HG02981 (cell line): ENCODE data around the gene TIMMDC1.

Source experiments
- ATAC-seq: cut with Tn5 transposase; IDR thresholded peaks from one replicate; pipeline ENCODE4 v1.9.1; 2021; ENCODE audit warnings: mild to moderate bottlenecking, moderate library complexity; ENCODE audit not compliant: unreplicated experiment

Gene TIMMDC1, protein sequence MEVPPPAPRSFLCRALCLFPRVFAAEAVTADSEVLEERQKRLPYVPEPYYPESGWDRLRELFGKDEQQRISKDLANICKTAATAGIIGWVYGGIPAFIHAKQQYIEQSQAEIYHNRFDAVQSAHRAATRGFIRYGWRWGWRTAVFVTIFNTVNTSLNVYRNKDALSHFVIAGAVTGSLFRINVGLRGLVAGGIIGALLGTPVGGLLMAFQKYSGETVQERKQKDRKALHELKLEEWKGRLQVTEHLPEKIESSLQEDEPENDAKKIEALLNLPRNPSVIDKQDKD

DNA sequence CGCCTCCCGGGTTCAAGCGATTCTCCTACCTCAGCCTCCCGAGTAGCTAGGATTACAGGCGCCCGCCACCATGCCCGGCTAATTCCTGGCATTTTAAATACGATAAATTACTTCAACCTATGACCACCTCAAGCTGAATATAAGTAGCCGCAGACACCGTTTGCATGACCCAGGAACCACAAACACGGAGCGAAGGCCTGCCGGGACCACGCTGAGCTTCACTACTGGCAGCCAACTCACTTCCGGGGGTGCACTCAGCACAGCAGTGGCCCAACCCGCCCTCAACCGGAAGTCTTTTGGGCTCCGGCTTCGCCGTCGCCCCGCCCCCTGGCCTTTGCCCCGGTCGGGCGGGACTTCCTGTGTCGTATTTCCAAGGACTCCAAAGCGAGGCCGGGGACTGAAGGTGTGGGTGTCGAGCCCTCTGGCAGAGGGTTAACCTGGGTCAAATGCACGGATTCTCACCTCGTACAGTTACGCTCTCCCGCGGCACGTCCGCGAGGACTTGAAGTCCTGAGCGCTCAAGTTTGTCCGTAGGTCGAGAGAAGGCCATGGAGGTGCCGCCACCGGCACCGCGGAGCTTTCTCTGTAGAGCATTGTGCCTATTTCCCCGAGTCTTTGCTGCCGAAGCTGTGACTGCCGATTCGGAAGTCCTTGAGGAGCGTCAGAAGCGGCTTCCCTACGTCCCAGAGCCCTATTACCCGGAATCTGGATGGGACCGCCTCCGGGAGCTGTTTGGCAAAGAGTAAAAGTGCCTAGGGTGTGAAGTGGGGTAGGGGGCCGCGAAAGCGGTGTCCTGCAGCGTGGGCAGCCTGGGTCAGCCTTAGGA is at the start of gene TIMMDC1:
Gene TIMMDC1 (plus strand): TSS at position 362 of the 826 bp plus-strand sequence. CDS start 187 bp downstream, at position 549.
- ATAC-seq: peak; percentile 99

DNA sequence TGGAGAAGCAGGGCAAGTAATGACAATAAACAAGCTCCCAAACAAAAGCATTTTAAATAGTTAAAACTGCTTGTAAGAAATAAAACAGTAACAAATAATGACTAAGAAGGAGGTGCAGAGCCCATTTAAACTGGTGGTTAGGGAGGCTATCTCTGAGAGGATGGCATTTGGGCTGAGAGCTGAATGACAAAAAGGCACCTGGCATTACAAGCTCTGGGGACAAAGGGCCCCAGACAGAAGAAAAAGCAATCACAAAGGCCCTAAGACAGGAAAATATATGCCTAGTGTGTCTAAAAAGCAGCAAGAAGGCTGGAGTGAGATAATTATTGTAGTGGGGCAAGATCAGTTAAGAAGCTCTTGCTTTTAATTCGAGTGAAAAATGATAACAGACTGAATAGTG is 44.5 kb upstream of the TIMMDC1 start:
- ATAC-seq: no peak

DNA sequence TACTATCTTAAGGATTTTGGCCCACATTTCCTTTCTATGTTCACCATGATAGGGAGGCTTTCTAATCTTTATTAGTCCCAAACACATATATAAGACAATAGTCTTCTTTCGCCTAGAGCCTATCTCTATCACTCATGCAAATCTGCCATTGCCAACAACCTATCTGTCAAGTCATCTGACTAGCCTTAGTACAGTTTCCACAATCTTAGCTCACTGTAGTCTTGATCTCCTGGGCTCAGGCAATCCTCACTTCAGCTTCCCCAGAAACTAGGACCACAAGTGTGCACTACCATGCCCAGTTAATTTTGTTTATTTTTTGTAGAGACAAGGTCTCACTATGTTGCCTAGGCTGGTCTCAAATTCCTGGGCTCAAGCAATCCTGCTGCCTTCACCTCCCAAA is 41.9 kb upstream of the TIMMDC1 start:
- no peak for ATAC-seq

DNA sequence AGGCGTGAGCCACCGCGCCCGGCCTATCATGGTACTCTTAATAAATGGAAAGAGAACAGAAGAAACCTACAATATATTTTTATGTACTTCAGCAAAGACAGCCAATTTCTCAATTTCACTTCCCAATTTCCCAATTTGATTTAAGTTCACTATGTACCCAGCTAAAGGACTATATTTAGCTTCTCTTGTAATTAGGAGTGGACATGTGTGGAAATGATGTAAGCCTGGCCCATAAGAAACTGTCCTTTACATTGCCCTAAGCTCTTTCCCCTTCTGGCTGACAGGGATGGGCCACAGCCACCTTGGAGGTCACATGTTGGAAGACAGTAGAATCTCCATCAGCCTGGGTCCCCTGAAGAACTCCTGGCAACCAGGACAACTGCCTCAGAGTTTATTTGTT is 41.1 kb upstream of the TIMMDC1 start:
- no peak for ATAC-seq

DNA sequence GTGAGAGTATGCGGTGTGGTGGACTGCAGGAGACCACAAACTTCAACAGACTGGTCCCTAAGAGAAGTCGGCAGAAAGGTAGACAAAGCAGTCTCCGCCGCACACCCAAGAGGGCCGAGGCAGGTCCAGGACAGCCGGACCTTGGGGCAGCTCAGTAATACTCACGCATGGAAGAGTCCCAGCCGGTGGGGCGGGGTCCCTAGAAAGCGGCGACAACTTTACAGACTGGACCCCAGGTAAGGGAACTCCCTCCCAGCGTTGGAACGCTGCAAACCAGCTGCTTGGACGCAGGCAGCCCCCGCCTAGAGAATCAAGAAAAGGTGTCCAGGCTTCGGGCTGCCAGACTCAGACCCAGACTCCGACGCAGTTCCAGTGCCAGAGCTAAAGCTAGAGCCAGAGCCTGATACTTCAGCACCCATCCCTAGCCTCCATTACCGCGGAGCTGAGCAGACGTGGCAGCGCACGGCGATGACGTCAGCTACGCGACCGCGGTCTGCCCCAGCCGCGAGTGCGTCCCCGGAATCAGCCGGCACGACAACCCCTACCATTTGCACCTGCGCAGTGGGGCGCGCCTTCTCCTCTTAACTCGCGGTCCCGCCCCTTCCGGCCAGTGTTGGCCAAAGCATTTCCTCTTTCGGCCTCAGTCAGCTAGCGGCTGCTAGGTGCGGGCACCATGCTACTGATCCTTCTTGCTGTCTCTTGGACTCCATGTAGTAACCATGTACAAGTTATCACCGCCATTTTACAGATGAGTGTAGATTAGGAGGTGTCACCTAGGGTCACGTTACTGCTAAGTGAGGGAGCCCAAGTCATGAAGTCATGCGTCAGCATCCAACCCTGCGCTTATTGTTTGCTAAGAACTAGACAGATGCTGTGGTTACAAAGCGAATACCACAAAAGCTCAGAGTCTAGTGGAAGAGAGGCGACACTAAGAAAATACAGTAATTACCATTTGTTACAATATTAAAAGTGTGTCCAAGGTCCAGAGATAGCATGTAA is 34.9 kb upstream of the TIMMDC1 start, which contains the start of gene TMEM39A:
Gene TMEM39A (minus strand): TSS at position 445 of the 999 bp plus-strand sequence. CDS start 1,541 bp downstream, outside the sequence.
- ATAC-seq: peak; percentile 93

DNA sequence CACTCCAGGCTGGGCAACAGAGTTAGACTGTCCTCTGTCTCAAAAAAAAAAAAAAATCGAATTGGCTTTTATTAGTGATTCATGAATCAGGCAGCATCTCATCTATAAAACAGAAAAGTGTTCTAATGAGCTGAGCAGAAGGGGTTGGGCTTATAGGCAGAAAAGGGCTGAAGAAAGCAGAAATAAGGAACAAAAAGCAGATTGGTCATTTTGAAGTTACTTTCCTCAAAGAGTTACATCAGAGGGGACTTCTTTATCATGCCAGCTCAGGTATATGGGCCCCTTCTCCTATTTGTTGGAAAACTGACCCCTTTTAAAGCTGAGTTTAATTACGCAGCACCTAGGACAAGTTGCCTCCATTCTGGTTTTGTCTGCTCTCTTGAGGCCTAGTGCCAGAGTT is 30.3 kb upstream of the TIMMDC1 start:
- no peak for ATAC-seq

DNA sequence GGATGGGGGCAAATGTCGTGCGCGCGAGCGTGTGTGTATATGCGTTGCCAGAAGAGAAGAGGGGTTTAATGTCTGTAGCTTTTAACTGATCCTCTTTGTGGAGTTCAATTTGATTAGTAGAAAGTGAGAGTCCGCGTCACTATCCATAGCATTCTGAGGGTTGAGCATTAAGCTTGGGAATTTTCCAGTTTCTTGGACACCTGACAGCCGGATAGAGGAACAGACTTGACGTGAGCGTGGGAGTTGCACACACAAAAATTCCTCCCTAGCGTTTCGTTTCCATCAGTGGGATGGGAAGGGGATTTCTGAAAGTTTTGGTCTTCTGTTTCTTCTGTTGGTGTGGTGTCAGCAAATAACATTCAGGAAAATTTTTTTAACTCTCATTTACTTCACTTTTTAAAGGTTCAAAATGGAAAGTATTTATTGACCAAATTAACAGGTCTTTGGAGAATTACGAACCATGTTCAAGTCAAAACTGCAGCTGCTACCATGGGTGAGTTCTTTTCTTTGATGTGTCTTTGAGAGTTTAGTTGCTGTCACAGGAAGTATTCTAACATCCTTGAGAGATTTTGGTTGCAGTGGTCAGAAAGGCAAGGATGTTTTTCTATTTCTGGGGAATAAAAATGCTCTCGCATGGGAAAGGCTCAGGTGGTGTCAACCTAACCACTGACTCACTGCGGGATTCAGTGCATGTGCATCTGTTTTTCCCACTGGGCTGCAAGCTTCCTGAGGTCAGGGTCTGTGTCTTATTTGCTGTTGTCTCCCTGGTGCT is 28.7 kb upstream of the TIMMDC1 start:
- no peak for ATAC-seq

DNA sequence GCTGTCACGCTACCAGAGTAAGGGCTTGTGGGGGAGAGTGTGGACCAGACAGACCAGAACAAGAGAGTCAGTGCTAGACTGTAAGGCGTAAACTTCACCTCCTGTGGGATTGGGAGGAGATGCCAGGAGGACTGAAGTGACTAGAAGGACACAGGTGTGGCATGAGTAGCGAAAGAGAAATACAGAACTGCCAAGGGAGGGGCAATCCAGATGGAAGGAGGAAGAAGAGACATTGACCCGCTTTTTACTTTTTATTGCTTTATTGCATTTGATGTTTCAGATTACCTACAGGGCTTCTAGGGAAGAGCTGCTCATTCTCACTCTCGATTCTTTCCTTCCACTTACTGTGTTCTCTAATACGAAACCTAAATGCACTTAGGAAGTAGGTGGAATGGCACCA is 27.5 kb upstream of the TIMMDC1 start:
- no peak for ATAC-seq

DNA sequence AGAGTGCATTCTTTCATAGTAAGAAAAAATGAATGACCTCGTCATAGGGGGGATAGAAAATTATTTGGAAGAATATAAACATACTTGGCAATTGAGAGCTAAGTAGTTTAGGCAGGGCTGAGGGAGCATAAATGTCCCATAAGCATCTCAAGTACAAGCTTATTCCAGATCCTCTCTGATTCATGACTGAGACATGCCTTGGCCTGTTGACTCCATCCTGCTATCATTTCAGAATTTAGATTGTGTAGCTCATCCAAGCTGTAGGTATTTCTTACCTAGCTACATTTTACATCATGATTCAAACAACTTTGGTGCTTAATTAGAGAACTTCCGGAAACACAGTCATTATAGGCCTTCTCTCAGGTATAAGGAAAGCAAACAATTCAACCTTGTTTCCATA is 17.3 kb upstream of the TIMMDC1 start:
- ATAC-seq: no peak

DNA sequence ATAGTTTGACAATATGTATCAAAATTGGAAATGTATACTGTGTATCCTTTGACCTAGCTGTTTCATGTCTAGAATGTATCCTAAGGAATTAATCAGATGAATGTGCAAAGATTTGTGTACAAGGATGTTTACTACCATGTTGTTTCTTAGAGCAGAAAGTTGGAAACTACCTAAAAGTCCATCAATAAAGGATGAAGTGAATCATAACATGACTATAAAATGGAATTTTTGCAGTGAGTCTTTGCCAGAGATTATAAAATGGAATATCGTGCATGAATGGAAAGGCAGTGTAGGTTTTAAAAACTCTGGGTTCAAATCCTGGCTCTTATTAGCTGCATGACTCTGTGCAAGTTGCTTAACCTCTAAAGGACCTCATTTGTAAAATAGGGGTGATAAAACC is 15.2 kb upstream of the TIMMDC1 start:
- no peak for ATAC-seq

DNA sequence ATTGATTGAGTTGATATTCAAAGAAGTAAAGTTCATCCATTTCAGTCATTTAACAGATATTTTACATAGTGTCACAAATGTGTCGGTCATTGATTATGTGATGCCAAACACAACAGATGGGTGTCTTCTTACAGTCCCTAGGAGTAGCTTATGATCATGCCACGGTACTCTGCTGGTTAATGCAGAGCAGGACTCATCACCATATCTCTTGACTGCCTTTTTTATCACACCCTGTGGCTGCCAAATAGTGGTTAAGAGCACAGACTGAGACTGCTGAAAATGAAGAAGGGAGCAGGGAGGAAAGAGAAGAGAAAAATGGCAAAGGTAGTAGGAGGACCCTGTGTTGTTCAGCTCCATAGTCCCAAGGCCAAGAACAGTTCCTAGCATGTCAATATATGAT is 12.8 kb upstream of the TIMMDC1 start:
- no peak for ATAC-seq

DNA sequence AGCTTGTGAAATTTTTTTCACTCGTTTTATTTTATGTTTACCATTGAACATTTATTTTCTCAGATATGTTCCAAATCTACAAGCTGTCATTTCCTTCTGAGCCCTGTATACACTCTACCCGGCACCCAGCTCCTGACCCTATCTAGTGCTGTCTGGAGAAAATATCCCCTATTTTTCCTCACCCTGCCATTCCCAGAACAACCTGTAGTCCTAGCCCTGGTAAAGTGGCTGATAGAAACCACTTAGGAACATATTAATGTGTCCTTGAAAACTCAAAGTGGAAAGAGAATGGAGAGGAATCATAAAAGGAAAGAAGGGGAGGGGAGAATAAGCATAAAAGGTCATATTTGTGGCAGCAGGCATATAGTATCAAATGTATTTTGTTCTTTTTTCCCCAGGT is 8.2 kb upstream of the TIMMDC1 start:
- ATAC-seq: no peak

DNA sequence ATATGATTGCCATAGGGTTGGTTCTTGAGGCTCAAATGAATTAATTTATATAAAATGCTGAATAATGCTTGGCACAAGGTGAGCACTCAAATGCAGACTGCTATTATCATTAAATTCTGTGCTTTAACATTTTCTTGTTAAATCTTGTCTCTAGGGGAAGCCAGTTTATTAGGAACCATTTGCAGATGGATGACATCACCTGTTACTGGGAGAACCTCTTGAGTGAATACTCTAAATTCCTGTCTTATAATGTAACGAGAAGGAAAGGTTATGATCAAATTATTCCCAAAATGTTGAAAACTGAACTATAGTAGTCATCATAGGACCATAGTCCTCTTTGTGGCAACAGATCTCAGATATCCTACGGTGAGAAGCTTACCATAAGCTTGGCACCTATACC is 6.2 kb upstream of the TIMMDC1 start:
- no peak for ATAC-seq

DNA sequence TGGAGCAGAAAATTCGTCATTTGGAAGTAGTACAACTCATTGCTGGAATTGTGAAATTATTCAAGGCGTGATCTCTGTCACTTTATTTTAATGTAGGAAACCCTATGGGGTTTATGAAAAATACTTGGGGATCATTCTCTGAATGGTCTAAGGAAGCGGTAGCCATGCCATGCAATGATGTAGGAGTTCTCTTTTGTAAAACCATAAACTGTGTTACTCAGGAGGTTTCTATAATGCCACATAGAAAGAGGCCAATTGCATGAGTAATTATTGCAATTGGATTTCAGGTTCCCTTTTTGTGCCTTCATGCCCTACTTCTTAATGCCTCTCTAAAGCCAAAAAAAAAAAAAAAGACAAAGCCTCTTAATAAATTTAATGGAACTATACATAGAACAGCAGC is 5.5 kb upstream of the TIMMDC1 start:
- no peak for ATAC-seq

DNA sequence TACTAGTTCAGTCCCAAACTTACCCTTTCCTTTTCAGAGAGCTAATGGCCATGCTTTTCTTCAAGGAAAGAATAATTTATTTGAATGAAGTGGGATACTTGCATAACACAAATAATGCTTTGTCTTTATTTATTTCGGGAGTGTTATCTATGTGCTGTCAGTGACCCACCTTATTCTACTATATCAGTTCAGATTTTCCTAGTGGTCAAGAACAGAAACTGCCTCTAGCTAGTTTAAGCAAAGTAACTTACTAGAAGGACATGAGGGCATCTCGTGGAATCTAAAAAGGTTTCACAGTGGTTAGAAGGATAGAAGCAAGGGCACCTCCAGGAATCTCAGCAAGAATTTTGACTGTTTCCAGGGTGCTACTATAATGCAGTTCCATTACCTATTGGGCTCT is 3.8 kb upstream of the TIMMDC1 start:
- no peak for ATAC-seq

DNA sequence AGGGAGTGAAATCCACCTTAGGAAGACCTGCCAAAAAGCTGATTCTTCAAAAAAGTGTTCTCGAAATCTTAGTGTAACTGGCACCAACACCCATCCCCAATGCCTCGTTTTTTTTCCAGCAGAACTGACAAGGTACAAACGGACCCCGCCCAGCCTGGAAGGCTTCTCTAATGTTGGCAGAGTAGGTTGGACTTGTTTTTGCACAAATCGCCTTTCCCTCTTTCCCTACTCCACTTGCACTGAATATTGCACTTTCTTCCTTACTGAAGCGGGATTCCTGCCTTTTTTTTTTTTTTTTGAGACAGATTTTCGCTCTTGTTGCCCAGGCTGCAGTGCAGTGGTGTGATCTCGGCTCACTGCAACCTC is 544 bp upstream of the TIMMDC1 start:
- ATAC-seq: no peak

DNA sequence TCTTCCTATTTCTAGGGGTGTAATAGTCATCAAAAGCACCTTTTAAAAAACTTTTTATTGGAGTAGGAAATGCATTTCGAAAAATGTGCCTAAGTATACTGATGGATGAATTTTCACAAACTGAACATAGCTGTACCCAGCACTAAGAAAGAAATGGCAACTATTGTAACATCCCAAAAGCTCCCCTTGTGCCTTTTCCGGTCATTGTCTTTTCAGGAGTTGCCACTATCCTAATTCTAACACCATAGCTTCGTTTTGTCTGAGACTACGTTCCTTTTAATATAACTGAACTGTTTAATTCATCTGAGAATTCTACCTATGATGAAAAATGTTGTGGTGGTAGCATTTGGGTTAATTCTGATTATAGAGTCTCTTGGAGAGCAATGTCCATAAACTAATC is 1.9 kb downstream of the TIMMDC1 start:
- ATAC-seq: no peak

DNA sequence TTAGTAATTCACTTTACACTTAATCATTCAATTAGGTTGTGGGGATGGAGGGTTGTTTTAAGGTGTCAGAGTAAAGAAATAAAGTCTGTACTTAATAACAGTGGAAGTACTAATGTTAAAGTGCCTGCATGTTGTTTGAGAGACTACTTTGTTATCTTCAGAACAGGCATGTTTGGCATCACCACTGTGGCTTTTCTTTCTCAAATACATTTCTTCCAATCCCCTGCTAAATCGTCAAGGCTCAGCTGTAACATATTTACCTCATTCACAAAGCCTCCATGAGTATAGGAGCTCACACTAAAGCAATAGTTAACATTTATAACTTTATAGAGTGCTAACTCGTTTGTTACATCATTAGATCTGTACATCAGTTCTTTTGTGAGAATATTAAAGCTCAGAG is 2.6 kb downstream of the TIMMDC1 start:
- no peak for ATAC-seq

DNA sequence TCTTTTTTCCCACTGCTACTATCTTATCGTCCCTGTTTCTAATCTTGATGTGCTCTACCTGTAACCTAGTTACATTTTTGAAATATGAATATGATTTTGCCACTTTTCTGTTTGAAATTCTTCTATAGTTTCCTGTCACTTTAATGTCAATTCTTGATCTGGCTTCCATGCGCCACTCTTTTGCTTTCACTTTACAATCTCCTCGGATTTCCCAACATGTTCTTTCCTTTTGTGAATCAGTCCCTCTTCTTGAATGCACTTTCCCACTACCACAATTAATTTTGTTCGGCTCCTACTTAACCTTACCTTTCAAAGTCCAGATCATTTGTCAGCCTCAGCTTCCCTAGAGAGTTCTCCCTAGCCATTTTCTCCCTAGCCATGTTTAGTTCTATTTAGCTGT is 8.3 kb downstream of the TIMMDC1 start:
- no peak for ATAC-seq

DNA sequence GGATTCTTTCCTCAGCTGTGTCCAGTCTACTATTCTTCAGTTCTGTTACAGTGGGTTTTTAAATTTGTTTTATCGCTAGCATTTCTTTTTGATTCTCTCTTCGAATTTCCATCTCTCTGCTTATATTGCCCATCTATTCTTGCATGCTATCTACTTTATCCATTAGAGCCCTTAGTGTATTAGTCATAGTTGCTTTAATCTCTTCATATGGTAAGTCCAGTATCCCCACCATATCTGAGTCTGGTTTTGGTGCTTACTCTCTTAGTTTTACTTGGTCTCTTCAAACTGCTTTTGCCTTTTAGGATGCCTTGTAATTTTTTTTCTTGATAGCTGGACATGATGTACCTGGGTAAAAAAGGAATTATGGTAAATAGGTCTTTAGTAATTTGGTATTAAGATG is 9.1 kb downstream of the TIMMDC1 start:
- ATAC-seq: no peak
